Fibroblast of skin of right biceps (primary cell): Measurements from ENCODE around the gene SLC66A1.
"Not testable (repeated sequence)": the region's sequence is repeated elsewhere in the genome, so short reads cannot be mapped to it uniquely, and the experiment has no call there.

ENCODE experiments used
- DNase-seq: peaks from one replicate; pipeline ENCODE4 v3.0.0-alpha.2; 2013

SLC66A1 gene

GRCh38 chr1:19311931-19312781 lies at the start of gene SLC66A1, which contains the start of gene AKR7A2:
TSS of gene SLC66A1 (plus strand) at chr1:19312326. CDS start at chr1:19317678, 5,352 bp downstream.
TSS of gene AKR7A2 (minus strand) at chr1:19312144. CDS start at chr1:19312124, 20 bp downstream.
- DNase-seq = peak; percentile 92

- no peak for DNase-seq
These were observed 49.4 kb upstream of the SLC66A1 start for GRCh38 chr1:19262744-19263143.

GRCh38 chr1:19268445-19268844 lies 43.7 kb upstream of the SLC66A1 start:
- no peak for DNase-seq

GRCh38 chr1:19269427-19270342 lies 42.4 kb upstream of the SLC66A1 start:
- not testable (repeated sequence) for DNase-seq

GRCh38 chr1:19270343-19270730 lies 41.8 kb upstream of the SLC66A1 start:
- DNase-seq = not testable (repeated sequence)

- no peak for DNase-seq
These were observed 40.1 kb upstream of the SLC66A1 start for GRCh38 chr1:19272064-19272463.

- DNase-seq = no peak
These were observed 38.9 kb upstream of the SLC66A1 start for GRCh38 chr1:19273106-19273843.

- not testable (repeated sequence) for DNase-seq
These were observed 38.1 kb upstream of the SLC66A1 start for GRCh38 chr1:19273844-19274531.

- DNase-seq = no peak
These were observed 37.5 kb upstream of the SLC66A1 start for GRCh38 chr1:19274636-19275035.

- no peak for DNase-seq
These were observed 28.2 kb upstream of the SLC66A1 start for GRCh38 chr1:19283891-19284290.

GRCh38 chr1:19284881-19285280 lies 27.2 kb upstream of the SLC66A1 start:
- DNase-seq = no peak

- not testable (repeated sequence) for DNase-seq
These were observed 26.8 kb upstream of the SLC66A1 start for GRCh38 chr1:19285366-19285765.

- DNase-seq = not testable (repeated sequence)
These were observed 26.3 kb upstream of the SLC66A1 start for GRCh38 chr1:19285807-19286206.

- no peak for DNase-seq
These were observed 24.5 kb upstream of the SLC66A1 start for GRCh38 chr1:19287436-19288185.

GRCh38 chr1:19288324-19289241 lies 23.5 kb upstream of the SLC66A1 start, which contains the start of gene AKR7A3:
TSS of gene AKR7A3 (minus strand) at chr1:19288770. CDS start at chr1:19288709, 61 bp downstream.
- not testable (repeated sequence) for DNase-seq

GRCh38 chr1:19289244-19289643 lies 22.9 kb upstream of the SLC66A1 start:
- DNase-seq = no peak

GRCh38 chr1:19294638-19295037 lies 17.5 kb upstream of the SLC66A1 start:
- DNase-seq = no peak

- no peak for DNase-seq
These were observed 11.9 kb upstream of the SLC66A1 start for GRCh38 chr1:19300211-19300610.

- DNase-seq = not testable (repeated sequence)
These were observed 8.0 kb upstream of the SLC66A1 start for GRCh38 chr1:19304081-19304480.

- no peak for DNase-seq
These were observed 6.2 kb upstream of the SLC66A1 start for GRCh38 chr1:19305880-19306279.
